HG03159 (cell line): ENCODE measurements around the gene ERCC4.

Experiments
- ATAC-seq: cut with Tn5 transposase; IDR thresholded peaks from one replicate; pipeline ENCODE4 v1.9.1; 2021; ENCODE audit warnings: mild to moderate bottlenecking, moderate library complexity; ENCODE audit not compliant: unreplicated experiment

ERCC4 gene

DNA sequence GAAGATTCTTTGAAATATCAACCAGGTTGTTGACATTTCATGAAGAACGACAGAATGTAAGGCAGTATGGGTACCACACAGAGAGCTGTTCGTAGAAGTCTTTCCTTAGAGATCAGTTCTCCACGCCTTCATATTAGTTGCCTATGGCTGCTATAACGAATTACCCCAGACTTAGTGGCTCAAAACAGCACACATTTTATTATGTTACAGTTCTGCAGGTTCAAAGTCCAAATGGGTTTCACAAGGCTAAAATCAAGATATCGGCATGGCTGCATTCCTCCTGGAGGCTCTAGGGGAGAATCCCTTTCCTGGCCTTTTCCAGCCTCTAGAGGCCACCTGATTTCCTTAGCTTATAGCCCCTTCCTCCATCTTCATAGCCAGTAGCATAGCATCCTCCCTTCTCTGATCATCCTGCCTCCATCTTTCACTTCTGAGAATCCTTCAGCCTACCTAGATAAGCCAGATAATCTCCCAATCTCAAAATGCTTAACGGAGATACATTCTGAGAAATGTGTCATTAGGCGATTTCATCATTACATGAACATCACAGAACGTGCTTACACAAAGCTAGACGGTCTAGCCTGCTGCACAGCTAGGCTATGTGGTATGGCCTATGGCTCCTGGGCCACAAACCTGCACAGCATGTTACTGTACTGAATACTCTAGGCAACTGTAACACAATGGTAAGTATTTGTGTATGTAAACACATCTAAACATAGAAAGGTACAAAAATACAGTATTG is 26.0 kb downstream of the ERCC4 start:
- no peak for ATAC-seq

DNA sequence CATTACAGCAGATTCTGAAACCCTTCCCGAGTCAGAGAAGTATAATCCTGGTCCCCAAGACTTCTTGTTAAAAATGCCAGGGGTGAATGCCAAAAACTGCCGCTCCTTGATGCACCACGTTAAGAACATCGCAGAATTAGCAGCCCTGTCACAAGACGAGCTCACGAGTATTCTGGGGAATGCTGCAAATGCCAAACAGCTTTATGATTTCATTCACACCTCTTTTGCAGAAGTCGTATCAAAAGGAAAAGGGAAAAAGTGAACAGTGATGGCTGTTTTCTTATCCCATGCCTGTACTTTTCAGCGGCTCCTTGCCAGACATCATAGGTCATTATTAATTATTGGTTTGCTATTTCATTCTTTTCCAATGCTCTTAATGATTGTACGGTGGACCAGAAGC is 28.1 kb downstream of the ERCC4 start:
- ATAC-seq: no peak

DNA sequence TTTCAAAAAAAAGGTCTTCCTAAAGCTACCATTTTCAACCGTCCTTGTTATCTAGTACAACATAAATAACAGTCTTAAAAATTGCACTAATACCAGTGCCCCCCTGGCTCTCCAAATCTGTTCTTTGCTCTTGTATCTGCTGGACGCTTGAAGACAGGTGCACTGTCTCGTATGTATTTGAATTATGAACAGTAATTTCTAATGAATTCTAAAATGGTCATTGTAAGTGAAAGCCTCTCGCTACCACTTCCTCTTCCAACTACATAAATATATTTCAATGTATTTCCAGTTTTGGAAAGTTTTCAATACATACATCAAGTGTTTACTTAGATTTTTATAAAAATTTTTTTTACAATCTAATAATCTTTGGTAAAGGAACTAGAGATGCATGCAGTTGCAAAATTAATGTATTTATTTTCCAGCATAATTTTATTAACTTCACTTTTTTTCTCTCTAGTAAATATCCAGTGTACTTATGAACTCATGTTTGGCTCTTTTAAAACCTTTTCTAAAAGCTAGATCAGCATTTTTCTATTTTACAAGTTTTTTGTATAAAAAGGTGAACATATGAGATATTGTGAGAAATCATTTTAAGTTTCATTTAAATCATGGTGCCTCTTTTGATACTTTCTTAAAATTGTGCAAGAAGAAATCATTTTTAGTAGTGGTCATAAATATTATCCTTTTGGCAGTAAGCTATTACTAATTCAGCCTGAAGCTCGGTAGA is 31.0 kb downstream of the ERCC4 start:
- ATAC-seq: no peak

DNA sequence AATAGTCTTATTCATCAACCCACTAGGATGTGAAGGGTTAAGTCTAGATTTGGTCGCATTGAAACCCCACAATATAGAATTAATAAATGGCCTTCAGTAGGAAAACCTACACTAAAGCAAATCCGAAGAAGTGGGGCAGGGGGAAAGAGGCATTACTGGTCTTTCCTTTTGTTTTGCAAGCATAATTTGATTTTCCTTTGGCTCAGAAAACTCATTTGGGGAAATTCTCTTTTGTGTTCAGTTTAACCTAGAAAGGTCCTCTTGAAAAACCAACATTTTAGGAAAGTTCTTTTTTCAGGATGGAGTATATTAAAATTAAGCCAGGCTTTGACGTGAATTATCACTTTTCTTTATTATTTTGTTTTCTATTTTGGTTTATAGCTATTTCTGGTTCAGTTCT is 31.7 kb downstream of the ERCC4 start:
- no peak for ATAC-seq

- no peak for ATAC-seq
These were observed 33.5 kb downstream of the ERCC4 start for GRCh38 chr16:13953501-13953900.

DNA sequence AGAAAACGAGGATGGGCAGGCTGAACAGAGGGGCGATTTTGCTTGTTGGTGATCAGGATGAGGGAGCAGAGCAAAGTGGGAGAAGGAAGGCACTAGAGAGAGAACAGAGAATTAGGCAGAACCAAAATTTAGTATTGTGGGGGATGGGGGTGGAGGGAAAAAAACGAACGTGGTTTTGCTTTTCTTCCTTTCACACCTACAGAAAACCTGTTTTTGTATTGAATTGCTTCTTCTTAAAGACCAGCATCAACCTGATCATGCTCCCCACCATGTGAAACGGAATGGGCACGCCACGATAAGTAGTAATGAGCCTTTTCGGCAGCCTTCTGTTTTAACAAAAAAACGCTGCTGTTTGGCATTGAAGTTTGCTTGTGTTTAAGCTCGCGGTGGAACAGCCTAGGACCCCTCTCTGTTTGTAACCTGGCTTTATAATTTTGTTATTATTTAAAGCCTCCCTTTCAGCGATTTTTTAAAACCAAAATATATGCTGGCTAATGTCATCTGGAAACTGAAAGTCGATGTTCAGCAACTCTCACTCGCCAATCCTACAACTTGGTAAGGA is 36.8 kb downstream of the ERCC4 start:
- ATAC-seq: no peak

DNA sequence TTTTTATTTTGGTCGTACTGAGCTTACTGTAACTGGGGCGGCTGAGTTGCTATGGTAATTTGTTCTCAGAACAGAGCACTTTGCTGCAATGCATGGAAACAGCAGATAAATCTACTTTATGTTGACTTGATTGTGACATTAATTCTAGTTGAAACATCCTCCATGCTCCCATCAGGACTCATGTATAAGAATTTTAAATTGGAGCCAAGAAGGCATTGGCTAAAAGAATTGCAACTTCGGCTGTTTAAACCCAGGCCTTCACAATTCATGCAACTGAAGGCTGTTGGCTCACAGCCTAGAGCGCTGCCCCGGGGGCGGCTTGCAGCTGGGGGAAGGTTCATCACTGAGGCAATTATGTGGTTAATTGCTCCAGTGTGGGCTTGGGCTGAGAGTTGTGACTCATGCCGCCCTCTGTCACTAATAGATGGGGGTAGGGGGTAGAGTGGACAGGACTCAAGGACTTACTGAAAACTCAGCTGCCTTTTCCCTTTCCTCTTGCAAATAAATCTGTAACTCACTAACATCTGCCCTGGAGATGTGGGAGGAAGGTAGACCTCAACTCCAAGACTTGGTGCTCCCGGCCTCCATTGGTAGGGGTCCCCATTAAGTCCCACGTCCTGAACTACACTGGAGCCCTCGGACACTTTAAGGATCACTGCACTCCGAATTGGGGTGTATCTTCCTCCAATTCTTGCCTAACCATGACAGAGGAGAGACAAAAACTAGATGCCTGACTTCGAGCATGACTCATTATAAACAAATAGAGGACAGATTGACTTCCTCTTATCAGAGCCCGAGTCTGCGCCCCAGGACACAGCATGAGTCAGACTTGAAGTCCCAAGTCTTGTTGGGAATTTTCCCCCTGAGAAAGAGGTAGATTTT is 37.5 kb downstream of the ERCC4 start:
- ATAC-seq: peak; percentile 77

DNA sequence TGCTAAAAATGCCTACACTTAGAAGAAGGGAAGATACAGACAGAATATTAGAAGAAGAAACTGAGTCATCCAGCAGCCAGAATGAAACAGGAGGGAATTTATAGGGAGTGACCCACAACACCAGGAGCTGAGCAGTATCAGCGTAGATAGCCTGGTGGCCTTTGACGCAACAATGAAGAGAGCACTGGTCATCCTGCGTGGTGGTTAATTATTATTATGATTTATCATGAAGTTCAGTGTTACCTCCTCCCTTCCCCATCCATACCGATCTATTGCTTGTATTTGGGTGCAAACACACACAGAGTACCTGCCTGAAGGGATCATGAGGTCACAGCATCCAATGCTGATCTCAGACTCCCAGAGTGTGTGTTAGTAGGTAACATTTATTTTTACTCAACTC is 38.5 kb downstream of the ERCC4 start:
- ATAC-seq: no peak

DNA sequence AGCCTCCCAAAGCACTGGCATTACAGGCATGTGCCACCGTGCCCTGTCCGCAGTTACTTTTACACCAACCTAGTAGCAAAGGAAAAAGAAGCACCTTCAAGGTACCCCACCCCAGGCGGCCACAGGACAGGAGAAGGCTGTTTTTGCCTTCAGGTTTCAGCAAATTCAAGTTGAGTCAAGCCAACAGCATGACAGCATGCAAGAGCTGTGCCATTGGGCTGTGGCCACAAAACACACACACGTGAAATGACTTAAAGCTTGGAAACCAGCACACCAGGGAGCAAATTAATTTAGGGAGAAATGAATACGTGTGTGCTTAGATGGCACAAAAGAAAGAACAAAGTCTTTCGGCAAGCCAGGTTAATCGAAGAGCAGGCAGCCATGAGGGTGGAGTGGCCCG is 39.7 kb downstream of the ERCC4 start:
- ATAC-seq: no peak

DNA sequence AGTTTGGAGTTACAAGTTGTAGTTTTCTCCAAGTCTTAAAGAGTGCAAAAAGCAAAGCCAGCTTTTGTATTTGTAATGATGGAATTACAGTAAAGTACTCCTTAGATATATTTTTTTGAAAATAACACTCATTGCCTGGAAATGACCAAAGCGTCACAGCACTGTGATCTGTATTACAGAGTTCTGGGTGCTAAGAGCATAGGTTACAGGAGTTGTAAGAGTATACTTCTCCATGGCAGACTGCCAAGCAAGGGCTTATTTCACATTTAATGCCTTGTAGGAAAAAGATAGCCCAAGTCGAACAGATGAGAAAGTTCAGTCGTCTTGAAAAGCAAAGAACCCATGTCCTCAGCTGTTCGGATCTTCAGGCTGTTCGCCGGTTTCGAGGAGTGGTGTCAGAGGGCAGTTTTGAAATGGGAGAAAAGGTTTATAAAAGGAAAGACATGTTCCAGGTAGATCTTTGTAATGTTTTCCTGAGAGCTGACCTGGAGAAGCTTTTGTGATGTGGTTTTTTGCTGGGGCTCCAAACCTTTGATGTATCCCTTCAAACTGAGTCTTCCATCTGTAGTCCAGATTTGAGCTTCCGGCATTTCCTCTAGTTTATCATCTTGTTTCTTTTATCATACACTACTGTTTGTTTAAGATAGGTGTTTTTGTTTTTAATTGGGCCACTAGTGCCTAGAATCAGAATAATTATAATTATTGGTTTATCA is 41.3 kb downstream of the ERCC4 start:
- no peak for ATAC-seq

DNA sequence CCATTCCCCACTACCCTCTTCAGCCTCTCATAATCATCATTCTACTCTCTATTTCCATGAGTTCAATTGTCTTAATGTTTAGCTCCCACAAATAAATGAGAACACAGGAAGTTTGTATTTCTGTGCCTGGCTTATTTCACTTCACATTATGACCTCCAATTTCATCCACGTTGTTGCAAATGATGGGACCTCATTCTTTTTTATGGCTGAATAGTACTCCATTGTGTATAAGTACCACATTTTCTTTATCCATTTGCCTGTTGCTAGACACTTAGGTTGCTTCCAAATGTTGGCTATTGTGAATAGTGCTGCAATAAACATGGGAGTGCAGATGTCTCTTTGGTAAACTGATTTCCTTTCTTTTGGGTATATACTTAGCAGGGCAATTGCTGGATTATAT is 42.3 kb downstream of the ERCC4 start:
- no peak for ATAC-seq

DNA sequence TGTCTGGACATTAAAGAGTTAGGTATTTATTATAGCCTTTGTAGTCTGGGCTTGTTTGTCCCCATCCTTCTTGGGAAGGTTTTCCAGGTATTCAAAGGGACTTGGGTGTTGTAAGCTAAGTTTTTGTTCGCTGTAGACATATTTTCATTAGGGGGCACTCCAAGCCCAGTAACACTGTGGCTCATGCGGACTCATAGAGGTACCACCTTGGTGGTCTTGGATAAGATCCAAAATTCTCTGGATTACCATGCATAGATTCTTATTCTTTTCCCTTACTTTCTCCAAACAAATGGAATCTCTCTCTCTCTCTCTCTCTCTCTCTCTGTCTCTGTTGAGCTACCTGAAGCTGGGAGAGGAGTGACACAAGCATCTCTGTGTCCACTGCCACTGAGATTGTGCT is 48.9 kb downstream of the ERCC4 start:
- ATAC-seq: no peak

DNA sequence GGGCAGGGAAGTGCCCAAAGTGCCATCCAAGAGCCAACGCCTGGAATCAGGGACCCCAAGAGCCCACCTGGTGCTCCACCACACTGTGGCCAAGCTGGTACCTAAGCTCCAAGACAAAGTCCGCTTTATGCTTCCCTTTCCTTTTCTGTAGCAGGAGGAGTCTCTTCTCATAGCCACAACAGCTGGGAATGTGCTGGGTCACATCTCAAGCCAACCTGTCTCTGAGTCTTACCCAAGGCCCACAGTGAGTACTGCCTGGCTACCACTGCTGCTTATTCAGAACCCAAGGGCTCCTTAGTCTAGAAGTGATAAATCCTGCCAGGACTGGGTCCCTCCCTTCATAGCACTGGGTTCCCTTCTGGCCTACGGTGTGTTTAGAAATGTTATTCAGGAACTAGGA is 49.8 kb downstream of the ERCC4 start:
- ATAC-seq: no peak

GRCh38 chr16:13970708-13971422 is 50.9 kb downstream of the ERCC4 start:
- no peak for ATAC-seq

- no peak for ATAC-seq
These were observed 53.5 kb downstream of the ERCC4 start for GRCh38 chr16:13973321-13974023.

- no peak for ATAC-seq
These were observed 57.2 kb downstream of the ERCC4 start for GRCh38 chr16:13977177-13977576.

DNA sequence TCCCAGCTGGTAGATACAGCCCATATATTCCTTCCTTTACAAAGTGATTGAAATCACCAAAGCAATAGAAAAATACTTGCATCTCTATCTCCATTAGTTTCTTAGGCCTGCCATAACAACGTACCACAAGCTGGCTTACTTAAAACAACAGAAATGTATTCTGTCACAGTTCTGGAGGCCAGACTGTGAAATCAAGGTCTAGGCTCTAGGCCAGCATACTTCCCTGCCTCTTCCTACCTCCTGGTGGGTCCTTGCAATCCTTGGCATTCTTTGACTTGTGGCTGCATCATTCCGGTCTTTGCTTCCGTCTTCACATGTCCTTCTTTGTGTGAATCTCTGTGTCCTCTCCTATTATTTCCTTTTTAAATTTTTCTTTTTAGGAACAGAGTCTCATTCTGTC is 62.5 kb downstream of the ERCC4 start:
- ATAC-seq: no peak

GRCh38 chr16:13983625-13984024 is 63.7 kb downstream of the ERCC4 start:
- no peak for ATAC-seq

DNA sequence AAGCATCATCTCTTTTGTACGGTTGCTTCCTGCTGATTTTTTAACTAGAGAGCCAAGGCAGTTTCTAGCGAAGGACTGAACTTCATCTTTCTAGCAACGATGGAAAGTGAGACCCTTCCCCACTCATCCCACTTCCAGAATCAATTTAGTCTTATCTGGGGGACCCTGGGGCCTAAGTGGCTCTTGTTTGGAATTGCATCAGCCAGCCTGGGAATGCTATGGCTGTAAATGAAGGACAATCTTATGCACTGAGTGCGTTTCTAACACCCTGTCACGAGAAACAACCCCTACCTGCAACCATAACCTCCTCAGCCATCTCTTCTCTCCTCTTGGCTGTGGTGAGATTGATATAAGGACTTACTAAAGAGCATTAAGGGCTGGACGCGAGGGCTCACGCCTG is 64.8 kb downstream of the ERCC4 start:
- no peak for ATAC-seq
